Fibroblast of lung (primary cell): Measurements from ENCODE around the gene CABP4. TPM values are rescaled to one million over a fixed set of nuclear protein-coding genes. Genes with fewer than 3 reads are reported as not detected.
A peak's percentile ranks its signal among the peaks of the same experiment; 100 is the strongest.

Experiments
- DNase-seq, 2 donors: peaks; one replicate each; pipeline versions ENCODE4 v3.0.0 to v3.0.0-alpha.2; 2010; ENCODE audit warnings: low read depth in 2 of 2
- H2AFZ ChIP-seq: 2 replicates; pipeline ENCODE4 v1.5.1; 2012; ENCODE audit warnings: low read length, control low read depth, inconsistent platforms
- H3K27ac ChIP-seq: 2 replicates; pipeline ENCODE4 v1.5.1; 2011; ENCODE audit warnings: low read length, control low read depth; ENCODE audit not compliant: insufficient read depth
- H3K27me3 ChIP-seq: 2 replicates; pipeline ENCODE4 v1.5.1; 2011; ENCODE audit warnings: mild to moderate bottlenecking, low read length; ENCODE audit not compliant: control insufficient read depth, insufficient read depth
- H3K36me3 ChIP-seq: 2 replicates; pipeline ENCODE4 v1.5.1; 2011; ENCODE audit warnings: low read length; ENCODE audit not compliant: control insufficient read depth, insufficient read depth
- H3K4me1 ChIP-seq: 2 replicates; pipeline ENCODE4 v1.5.1; 2011; ENCODE audit warnings: low read length; ENCODE audit not compliant: control insufficient read depth, insufficient read depth; ENCODE audit errors: extremely low read depth
- H3K4me2 ChIP-seq: 2 replicates; pipeline ENCODE4 v1.5.1; 2011; ENCODE audit warnings: low read length, control low read depth; ENCODE audit not compliant: insufficient read depth; ENCODE audit errors: extremely low read depth
- H3K4me3 ChIP-seq, 4 experiments: fragments of 200-600 bp in 1 of 4; sonication (generic) in 1 of 4; replicated peaks in 1 of 4; 2 replicates each; pipeline ENCODE4 v1.5.1; 2011 to 2016; ENCODE audit warnings: low read length in 4 of 4, low read depth in 3 of 4, mild to moderate bottlenecking in 3 of 4, control low read depth in 2 of 4, inconsistent platforms in 1 of 4, mixed read lengths in 1 of 4; ENCODE audit not compliant: insufficient read depth in 1 of 4; ENCODE audit errors: control extremely low read depth in 1 of 4
- H3K79me2 ChIP-seq: 2 replicates; pipeline ENCODE4 v1.5.1; 2012; ENCODE audit warnings: mild to moderate bottlenecking, low read length, inconsistent platforms; ENCODE audit not compliant: control insufficient read depth, insufficient read depth
- H3K9ac ChIP-seq: 2 replicates; pipeline ENCODE4 v1.5.1; 2011; ENCODE audit warnings: mild to moderate bottlenecking, low read length, control low read depth; ENCODE audit not compliant: insufficient read depth
- H3K9me3 ChIP-seq: 2 replicates; pipeline ENCODE4 v1.5.1; 2012; ENCODE audit warnings: low read depth, low read length; ENCODE audit not compliant: control insufficient read depth, insufficient read depth
- H4K20me1 ChIP-seq: 2 replicates; pipeline ENCODE4 v1.5.1; 2011; ENCODE audit warnings: low read length; ENCODE audit not compliant: control insufficient read depth, insufficient read depth; ENCODE audit errors: extremely low read depth
- CTCF ChIP-seq, 2 donors: IDR thresholded peaks in 1 of 2; conservative IDR thresholded peaks in 1 of 2; 1 replicate in 1 of 2; 2 replicates in 1 of 2; pipeline ENCODE4 v1.5.1; 2011 to 2012; ENCODE audit warnings: low read length in 2 of 2, control low read depth in 1 of 2, inconsistent platforms in 1 of 2, low read depth in 1 of 2, mild to moderate bottlenecking in 1 of 2
- EZH2 ChIP-seq: IDR thresholded peaks from 2 replicates; pipeline ENCODE4 v1.5.1; 2012; ENCODE audit warnings: low read length, control low read depth, mild to moderate bottlenecking; ENCODE audit errors: missing control alignments
- polyA plus RNA-seq, 2 donors: library from polyadenylated mRNA; depleted of rRNA in 1 of 2; stranded (reverse) in 1 of 2; unstranded in 1 of 2; fragments of >200 nt; gene quantifications; 2 replicates each; pipeline ENCODE4 v1.2.1, GENCODE V29; 2011 to 2012; ENCODE audit warnings: missing spikeins in 1 of 2
- total RNA-seq: library from RNA; depleted of rRNA; stranded (reverse); fragments of >200 nt; gene quantifications from 2 replicates; pipeline ENCODE4 v1.2.1, GENCODE V29; 2014

CABP4 gene
- total and polyA plus RNA-seq, 2 donors (not counting 1 experiment from before 2014, with no cell fraction given), result not detected

GRCh38 chr11:67463186-67463585 is 8.0 kb downstream of the CABP4 start:
- H3K27me3 ChIP-seq, result no peaks in the 10 kb centered on the region
- no peak overlapping the region for H3K4me2 ChIP-seq
- no peaks in the 10 kb centered on the region for H3K36me3 ChIP-seq
- H4K20me1 ChIP-seq, result no peaks in the 10 kb centered on the region
- no peak overlapping the region for H3K9ac ChIP-seq
- no peaks in the 10 kb centered on the region for H3K9me3 ChIP-seq
- H3K79me2 ChIP-seq, result no peaks in the 10 kb centered on the region
- H3K27ac ChIP-seq, result no peak overlapping the region
- no peak overlapping the region for H2AFZ ChIP-seq
- peaks cover 4% of the 10 kb centered on the region for H3K4me1 ChIP-seq
- TF ChIP-seq CTCF (conservative IDR thresholded peaks at IDR 0.05 in 1 of 2, IDR thresholded peaks at IDR 0.05 in 1 of 2; ENCODE audit: low read depth in 1 of 2, low read length in 2 of 2) (no peak), EZH2 (no peak)
- DNase-seq, result no peak
- H3K4me3 ChIP-seq, result no peak overlapping the region

GRCh38 chr11:67463680-67464410 is 8.7 kb downstream of the CABP4 start:
- H3K27ac ChIP-seq, result peak overlapping the region; percentile 16

More at GRCh38 chr11:67463680-67464410, 8.7 kb downstream of the CABP4 start:
- Histone ChIP-seq H3K9me3 (no peaks in the 10 kb centered on the region), H2AFZ (peak overlapping the region; percentile 41), H3K27me3 (no peaks in the 10 kb centered on the region), H3K9ac (peak overlapping the region; percentile 16), H3K4me2 (no peak overlapping the region), H3K79me2 (no peaks in the 10 kb centered on the region), H3K4me3 (peak overlapping the region in 1 of 4 experiments; percentile 65), H4K20me1 (no peaks in the 10 kb centered on the region), H3K4me1 (peaks cover 6% of the 10 kb centered on the region), H3K36me3 (no peaks in the 10 kb centered on the region)
- peak in 1 of 2 donors; percentile 34 for DNase-seq
- no peak for TF ChIP-seq EZH2
- TF ChIP-seq CTCF (conservative IDR thresholded peaks at IDR 0.05 in 1 of 2, IDR thresholded peaks at IDR 0.05 in 1 of 2; ENCODE audit: low read depth in 1 of 2, low read length in 2 of 2), result no peak
